CD4-positive, alpha-beta T cell (primary cell): Measurements from ENCODE around the gene TMEM131L. TPM values are rescaled to one million over a fixed set of nuclear protein-coding genes. Genes with fewer than 3 reads are reported as not detected.

Experiments used
- ATAC-seq: fragments of 200-7000 bp; cut with Tn5 transposase; one replicate; pipeline ENCODE4 v1.10.0; 2022; ENCODE audit warnings: mild to moderate bottlenecking; ENCODE audit not compliant: poor library complexity
- CTCF ChIA-PET: fragments of 350-600 bp; sonication (Branson Sonifier 250); formaldehyde crosslinking; loops from one replicate; lab custom pipeline; 2021; ENCODE audit warnings: antibody characterized with exemption, inconsistent platforms; lab: Charles Lee
- POLR2A ChIA-PET: fragments of 350-600 bp; sonication (Branson Sonifier 250); formaldehyde crosslinking; loops from one replicate; lab custom pipeline; 2021; ENCODE audit warnings: antibody characterized with exemption, inconsistent platforms; lab: Charles Lee
- DNase-seq, 14 experiments: peaks; one replicate each; pipeline ENCODE4 v3.0.0-alpha.2; 2013 to 2020; ENCODE audit warnings: mixed read lengths in 2 of 14
- H3K27ac ChIP-seq, 2 donors: one replicate each; pipeline versions ENCODE4 v1.5.1 to v1.7.0; 2013; ENCODE audit warnings: low read length in 2 of 2, low read depth in 1 of 2, mild to moderate bottlenecking in 1 of 2
- H3K27me3 ChIP-seq, 2 experiments: 1 replicate in 1 of 2; 2 replicates in 1 of 2; pipeline versions ENCODE4 v1.6.1 to v1.7.0; 2013; ENCODE audit warnings: low read length in 2 of 2, control low read depth in 1 of 2, mild to moderate bottlenecking in 1 of 2, moderate library complexity in 1 of 2; ENCODE audit not compliant: insufficient read depth in 2 of 2, control insufficient read depth in 1 of 2
- H3K36me3 ChIP-seq: one replicate; pipeline ENCODE4 v1.6.1; 2013; ENCODE audit warnings: low read length, control low read depth; ENCODE audit not compliant: insufficient read depth
- H3K4me1 ChIP-seq: one replicate; pipeline ENCODE4 v1.6.1; 2013; ENCODE audit warnings: low read length, control low read depth; ENCODE audit not compliant: insufficient read depth
- H3K4me3 ChIP-seq: one replicate; pipeline ENCODE4 v1.5.1; 2013; ENCODE audit warnings: mild to moderate bottlenecking, low read length, moderate library complexity
- H3K9me3 ChIP-seq, 2 experiments: 1 replicate in 1 of 2; 2 replicates in 1 of 2; pipeline versions ENCODE4 v1.6.1 to v1.7.0; 2013; ENCODE audit warnings: low read length in 2 of 2, mild to moderate bottlenecking in 2 of 2, control low read depth in 1 of 2, moderate library complexity in 1 of 2; ENCODE audit not compliant: control insufficient read depth in 1 of 2, insufficient read depth in 1 of 2
- H3K27ac Mint-ChIP-seq: one replicate; pipeline ENCODE4 v1.8.0; 2020; ENCODE audit warnings: mixed read lengths
- H3K27me3 Mint-ChIP-seq: one replicate; pipeline ENCODE4 v1.8.0; 2021; ENCODE audit warnings: mixed read lengths
- H3K36me3 Mint-ChIP-seq: one replicate; pipeline ENCODE4 v1.8.0; 2021; ENCODE audit warnings: low read depth, mixed read lengths
- H3K4me1 Mint-ChIP-seq: one replicate; pipeline ENCODE4 v1.8.0; 2021; ENCODE audit warnings: low read depth, mixed read lengths
- H3K4me3 Mint-ChIP-seq: one replicate; pipeline ENCODE4 v1.8.0; 2020; ENCODE audit warnings: mild to moderate bottlenecking, mixed read lengths
- H3K9me3 Mint-ChIP-seq: one replicate; pipeline ENCODE4 v1.8.0; 2020; ENCODE audit warnings: mixed read lengths
- intact Hi-C, 2 experiments: fragments of 100-400 bp; cut with DNase I in 1 of 2; cut with micrococcal nuclease in 1 of 2; formaldehyde crosslinking; loops; one replicate each; pipeline versions ENCODE4 v1.15.1 to v1.9.0; 2023 to 2025; cut with DNase I, micrococcal nuclease
- total RNA-seq, 174 experiments: library from RNA in 2 of 174; stranded (reverse) in 2 of 174; gene quantifications; one replicate each; pipeline ENCODE4 v1.2.3 and lab custom pipeline; 2021 to 2026
- TF ChIP-seq, protein P1 (sequence below): fragments of 200-600 bp; IDR thresholded peaks from one replicate; pipeline ENCODE4 v1.8.0; 2022; ENCODE audit warnings: antibody characterized with exemption, mild to moderate bottlenecking

The TMEM131L gene
- total RNA-seq, 2 experiments from 2014 or later, result 101 to 106 TPM

DNA sequence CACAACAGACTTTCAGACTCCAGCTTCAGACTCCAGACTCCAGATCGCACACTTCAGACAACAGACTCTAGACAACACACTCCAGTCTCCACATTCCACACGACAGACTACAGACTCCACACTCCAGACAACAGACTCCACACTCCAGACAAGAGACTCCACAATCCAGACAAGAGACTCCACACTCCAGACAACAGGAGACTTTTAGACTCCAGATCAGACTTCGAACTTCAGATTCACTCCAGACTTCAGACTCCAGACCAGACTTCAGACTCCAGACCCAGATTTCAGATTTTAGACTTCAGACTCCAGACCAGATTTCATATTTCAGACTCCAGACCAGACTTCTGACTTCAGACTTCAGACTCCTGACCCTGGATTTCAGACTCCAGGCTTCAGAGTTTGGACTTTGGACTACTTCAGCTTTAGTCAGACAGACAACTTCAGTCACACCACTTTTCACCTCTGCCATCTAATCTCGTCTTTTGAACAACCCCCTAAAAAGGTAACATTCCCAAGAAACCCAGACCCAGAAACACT, 188.9 kb downstream of the TMEM131L start:
- Mint-ChIP-seq H3K9me3 (no peaks in the 10 kb centered on the region), H3K4me1 (peaks cover 21% of the 10 kb centered on the region), H3K27me3 (peaks cover 5% of the 10 kb centered on the region), H3K27ac (no peak overlapping the region), H3K4me3 (no peak overlapping the region), H3K36me3 (no peaks in the 10 kb centered on the region)
- no peaks in the 10 kb centered on the region for H3K36me3 ChIP-seq
- CTCF ChIA-PET, result no interaction called here
- POLR2A ChIA-PET, result no interaction called here
- DNase-seq (no peak), ATAC-seq (no peak)
- no peaks in the 10 kb centered on the region for H3K27me3 ChIP-seq
- intact Hi-C loops, result no loop called here
- H3K4me3 ChIP-seq, result no peak overlapping the region
- H3K9me3 ChIP-seq, result no peaks in the 10 kb centered on the region
- TF ChIP-seq, protein P1, sequence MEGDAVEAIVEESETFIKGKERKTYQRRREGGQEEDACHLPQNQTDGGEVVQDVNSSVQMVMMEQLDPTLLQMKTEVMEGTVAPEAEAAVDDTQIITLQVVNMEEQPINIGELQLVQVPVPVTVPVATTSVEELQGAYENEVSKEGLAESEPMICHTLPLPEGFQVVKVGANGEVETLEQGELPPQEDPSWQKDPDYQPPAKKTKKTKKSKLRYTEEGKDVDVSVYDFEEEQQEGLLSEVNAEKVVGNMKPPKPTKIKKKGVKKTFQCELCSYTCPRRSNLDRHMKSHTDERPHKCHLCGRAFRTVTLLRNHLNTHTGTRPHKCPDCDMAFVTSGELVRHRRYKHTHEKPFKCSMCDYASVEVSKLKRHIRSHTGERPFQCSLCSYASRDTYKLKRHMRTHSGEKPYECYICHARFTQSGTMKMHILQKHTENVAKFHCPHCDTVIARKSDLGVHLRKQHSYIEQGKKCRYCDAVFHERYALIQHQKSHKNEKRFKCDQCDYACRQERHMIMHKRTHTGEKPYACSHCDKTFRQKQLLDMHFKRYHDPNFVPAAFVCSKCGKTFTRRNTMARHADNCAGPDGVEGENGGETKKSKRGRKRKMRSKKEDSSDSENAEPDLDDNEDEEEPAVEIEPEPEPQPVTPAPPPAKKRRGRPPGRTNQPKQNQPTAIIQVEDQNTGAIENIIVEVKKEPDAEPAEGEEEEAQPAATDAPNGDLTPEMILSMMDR, result no peak
- no peak overlapping the region for H3K27ac ChIP-seq
- H3K4me1 ChIP-seq, result peaks cover 18% of the 10 kb centered on the region

DNA sequence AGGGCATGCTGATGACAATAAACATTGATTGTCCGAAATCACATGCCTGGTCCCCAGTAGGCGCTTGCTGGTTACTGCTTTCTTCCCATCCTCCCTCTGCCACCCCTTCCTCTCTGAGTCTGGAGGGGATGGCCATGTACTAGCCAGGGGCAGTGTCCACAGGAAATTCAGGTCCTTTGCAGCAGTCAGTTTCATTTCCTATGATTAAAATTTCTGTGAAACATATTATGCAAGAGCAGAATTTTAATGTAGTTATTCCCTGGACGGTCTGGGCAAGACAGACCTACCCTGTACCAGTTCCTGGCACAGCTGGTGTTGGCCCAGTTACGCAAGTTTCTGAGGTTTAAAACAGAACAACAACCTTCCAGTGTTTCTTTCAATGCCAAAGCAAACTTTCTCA, 189.8 kb downstream of the TMEM131L start:
- Mint-ChIP-seq H3K4me1 (peaks cover 17% of the 10 kb centered on the region), H3K36me3 (no peaks in the 10 kb centered on the region), H3K4me3 (no peak overlapping the region), H3K9me3 (no peaks in the 10 kb centered on the region), H3K27ac (no peak overlapping the region), H3K27me3 (peaks cover 5% of the 10 kb centered on the region)
- POLR2A ChIA-PET, result no interaction called here
- ATAC-seq (no peak), DNase-seq (peak in 3 of 14 experiments; percentile 7 to 52 (median 45))
- intact Hi-C loops, result no loop called here
- Histone ChIP-seq H3K4me1 (peaks cover 20% of the 10 kb centered on the region), H3K27ac (no peak overlapping the region), H3K4me3 (no peak overlapping the region), H3K36me3 (no peaks in the 10 kb centered on the region), H3K9me3 (no peaks in the 10 kb centered on the region), H3K27me3 (no peaks in the 10 kb centered on the region)
- CTCF ChIA-PET, result no interaction called here
- TF ChIP-seq, protein P1, result no peak

DNA sequence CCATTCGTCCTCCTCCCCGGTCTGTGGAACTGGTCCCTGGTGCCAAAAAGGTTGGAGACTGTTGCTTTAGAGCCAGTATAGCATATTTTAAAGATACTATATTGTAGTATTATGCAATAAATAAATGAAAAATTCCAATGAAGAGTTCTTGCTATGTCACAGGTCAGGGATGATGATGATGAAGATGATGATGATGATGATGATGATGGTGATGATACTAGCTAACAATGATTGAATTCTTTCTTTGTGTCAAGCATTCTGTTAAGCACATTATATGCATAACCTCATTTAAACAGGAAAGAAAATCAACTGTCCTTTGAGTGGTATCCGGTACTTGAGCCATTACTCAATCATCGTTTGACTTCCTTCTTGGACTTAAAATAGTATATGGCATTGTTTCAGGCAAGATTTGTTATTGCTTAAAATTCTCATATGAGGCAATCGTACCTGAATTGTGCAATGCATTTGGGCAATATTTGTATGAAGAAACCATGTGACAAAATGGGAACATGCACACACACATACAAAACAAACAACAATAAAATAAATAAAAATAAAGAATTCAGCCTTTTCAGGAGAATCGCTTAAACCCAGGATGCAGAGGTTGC, 195.2 kb downstream of the TMEM131L start:
- ChIA-PET CTCF (no interaction called here), POLR2A (no interaction called here)
- intact Hi-C loops, result no loop called here
- Mint-ChIP-seq H3K36me3 (no peaks in the 10 kb centered on the region), H3K4me1 (no peaks in the 10 kb centered on the region), H3K4me3 (no peak overlapping the region), H3K27ac (no peak overlapping the region), H3K27me3 (peaks cover 5% of the 10 kb centered on the region), H3K9me3 (peaks cover 7% of the 10 kb centered on the region)
- TF ChIP-seq, protein P1, result no peak
- Histone ChIP-seq H3K36me3 (no peaks in the 10 kb centered on the region), H3K27ac (no peak overlapping the region), H3K9me3 (no peaks in the 10 kb centered on the region), H3K27me3 (no peaks in the 10 kb centered on the region), H3K4me1 (peaks cover 4% of the 10 kb centered on the region), H3K4me3 (no peak overlapping the region)
- ATAC-seq, result no peak
- DNase-seq, result peak in 2 of 14 experiments; percentile 53 to 59
